MV-4-11 (cell line): Measurements from ENCODE around the gene TEAD3.
A peak's percentile ranks its signal among the peaks of the same experiment; 100 is the strongest.
"Not testable (repeated sequence)": the region's sequence is repeated elsewhere in the genome, so short reads cannot be mapped to it uniquely, and the experiment has no call there.

Experiments used
- DNase-seq: peaks from one replicate; lab custom pipeline; 2025; lab: John Stamatoyannopoulos, UW

The TEAD3 gene

DNA sequence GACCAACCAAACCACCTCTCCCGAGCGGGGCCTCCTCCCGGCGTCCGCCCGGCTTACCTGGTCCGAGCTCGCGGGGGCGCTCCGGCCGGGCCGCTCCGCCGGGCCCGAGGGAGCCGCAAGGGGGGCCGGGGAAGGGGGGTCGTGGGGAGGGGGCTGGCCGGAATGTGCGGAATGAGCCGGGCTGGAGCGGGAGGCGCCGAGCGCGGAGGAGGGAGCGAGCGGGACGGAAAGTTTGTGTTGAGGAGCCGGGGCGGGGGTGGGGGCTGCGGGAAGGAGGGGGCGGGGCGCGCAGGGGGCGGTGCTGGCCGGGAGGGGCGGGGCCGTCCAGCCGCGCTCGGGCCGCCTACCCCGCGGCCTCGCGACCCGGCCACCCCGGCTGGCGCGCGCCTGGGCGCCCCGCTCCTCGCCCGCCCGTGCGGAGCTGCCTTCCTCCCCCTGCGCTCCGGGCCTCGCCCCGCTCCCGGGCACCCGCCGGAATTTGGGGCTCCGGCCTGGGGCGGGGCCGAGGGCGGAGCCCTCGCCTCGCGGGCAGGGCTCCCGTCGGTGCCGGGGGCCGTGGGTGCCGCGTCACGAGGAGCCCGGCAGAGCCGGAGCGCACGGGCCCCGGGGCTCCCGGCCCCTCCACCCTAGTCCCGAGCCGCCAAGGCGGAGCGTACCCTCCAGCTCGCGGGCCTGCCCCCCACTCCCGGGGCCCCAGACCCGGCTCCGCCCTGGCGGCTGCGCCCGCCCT is at the start of gene TEAD3:
Gene TEAD3 (minus strand): TSS at position 239 of the 730 bp plus-strand sequence.
- DNase-seq = peak; percentile 47

DNA sequence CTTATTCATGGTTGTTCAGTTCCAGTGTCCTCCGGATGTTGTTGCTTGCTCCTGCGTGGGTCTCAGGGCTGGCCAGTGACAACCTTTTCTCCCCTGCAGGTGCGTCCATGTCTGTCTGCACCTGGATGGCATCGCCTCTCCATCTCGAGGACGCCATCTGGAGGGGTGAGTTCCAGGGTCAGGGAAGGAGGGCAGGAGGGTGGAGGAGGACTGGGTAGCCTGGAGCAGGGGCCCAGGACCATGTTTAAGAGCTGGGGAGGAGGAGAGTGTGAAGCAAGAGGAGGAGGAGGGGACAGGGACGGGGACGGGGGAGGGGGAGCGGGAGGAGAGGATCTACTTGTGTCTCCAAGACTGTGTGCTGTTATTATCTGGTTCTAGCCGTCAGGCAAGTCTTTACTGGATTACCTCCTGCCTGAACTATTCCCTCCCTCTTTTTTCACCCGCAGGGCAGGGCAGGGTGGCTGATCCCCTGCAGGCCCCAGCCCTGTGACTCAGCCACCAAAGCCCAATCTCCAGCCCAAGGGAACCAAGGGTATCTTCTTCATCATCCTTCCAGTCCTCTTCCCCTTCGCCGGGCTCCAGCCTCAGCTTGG is 48.0 kb upstream of the TEAD3 start:
- no peak for DNase-seq

DNA sequence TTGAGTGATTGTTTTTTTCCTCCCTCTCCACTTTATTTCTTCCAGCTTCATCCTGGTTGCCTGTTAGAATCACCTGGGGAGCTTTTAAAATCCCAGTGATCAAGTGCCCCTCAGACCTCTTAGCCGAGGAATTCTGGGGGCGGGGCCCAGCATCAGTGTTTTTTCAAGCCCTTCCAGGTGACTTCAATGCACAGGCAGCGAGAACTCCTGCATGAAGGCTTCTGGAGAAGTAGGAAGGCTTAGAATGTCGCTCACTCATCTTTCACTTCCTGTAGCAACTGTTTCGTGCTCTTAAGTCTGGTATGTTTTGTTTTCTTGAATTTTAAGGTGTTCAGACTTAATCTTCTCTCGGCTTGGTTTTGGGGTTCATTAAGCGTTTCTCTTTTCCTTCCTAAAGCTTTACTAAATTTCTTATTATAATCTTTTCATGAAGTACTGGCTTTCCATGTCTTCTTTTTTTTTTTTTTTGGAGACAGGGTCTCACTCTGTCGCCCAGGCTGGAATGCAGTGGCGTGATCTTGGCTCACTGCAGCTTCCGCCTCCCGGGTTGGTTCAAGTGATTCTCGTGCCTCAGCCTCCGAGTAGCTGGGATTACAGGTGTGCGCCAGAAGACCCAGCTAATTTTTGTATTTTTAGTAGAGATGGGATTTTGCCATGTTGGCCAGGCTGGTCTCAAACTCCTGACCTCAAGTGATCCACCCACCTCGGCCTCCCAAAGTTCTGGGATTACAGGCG is 46.7 kb upstream of the TEAD3 start:
- peak; percentile 44 for DNase-seq

DNA sequence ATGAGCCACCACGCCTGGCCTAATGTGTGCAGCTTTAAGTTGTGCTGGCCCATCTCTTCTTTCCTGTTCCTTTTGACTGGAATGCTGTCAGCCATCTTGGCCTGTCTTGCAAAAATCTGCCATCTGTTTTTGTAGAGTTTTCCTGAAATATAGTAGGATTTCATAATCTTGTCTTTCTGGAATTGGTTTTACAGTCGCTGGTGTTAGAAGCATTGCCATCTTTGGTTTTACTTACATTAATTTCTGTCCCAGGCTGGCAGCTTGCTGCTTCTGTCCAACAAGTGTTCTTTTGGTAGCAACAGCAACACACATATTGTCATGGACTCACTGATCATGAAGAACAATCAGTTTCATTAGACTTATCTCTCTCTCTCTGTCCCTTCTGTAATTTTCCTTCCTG is 45.0 kb upstream of the TEAD3 start:
- no peak for DNase-seq

DNA sequence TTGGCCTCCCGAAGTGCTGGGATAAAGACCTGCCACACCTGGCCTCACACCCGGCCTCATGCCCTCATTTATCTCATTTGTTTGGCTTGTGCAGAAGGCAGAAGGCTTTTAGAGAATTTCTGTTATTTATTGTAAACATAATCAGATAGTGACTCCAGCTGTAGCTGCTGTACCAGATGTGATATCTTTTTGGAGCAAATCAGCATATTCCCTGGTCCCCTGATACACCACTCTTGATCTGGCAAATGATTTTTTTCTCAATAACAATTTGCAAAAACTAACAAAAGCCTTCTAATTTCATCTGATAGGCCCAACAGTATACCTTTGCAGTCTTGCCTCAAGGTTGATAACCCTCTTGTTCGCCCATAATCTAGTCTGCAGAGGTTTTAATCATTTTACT is 42.3 kb upstream of the TEAD3 start:
- DNase-seq = no peak

DNA sequence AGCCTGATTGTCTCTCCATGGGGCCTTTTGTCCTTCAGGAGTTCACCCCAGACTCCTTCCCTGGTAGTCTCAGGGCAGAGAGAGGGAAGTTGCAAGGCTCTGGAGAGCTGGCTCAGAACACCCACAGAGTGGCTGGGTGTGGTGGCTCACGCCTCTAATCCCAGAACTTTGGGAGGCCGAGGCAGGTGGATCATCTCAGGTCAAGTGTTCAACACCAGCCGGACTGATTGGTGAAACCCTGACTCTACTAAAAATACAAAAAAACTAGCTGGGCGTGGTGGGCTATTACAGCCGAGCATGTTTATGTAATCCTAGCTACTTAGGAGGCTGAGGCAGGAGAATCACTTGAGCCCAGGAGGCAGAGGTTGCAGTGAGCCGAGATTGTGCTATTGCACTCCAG is 39.0 kb upstream of the TEAD3 start:
- DNase-seq = not testable (repeated sequence)

DNA sequence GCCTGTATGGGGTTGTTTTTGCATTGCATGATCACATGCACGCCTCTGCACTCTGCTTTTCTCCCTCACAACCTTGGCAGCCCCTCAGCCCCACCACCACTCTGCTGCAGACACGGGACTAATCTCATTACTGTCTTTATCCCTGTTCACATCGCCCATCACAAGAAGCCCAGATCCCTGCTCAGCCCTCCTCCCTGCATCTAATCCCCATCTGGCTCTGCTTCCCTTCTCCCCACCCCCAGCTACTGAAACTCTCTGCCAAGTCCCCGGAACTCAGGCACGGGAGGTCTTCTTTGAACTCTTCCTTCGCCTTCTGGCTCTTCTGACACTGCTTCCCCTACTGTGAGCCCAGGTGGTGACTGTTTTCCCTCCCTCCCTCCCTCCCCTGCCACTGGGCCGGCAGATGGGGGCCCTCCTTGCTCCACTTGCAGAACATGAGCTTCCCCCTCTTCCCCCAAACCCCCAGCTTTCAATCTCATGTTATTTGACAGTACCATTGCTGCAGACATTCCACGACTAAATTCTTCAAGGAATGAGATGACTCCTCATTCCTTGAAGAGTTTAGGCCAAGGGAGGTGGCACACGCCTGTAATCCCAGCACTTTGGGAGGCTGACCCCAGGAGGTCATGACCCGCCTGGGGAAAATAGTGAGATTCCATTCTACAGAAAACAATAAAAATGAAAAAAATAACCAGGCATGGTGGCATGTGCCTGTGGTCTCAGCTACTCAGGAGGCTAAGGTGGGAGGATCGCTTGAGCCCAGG is 37.7 kb upstream of the TEAD3 start:
- no peak for DNase-seq

DNA sequence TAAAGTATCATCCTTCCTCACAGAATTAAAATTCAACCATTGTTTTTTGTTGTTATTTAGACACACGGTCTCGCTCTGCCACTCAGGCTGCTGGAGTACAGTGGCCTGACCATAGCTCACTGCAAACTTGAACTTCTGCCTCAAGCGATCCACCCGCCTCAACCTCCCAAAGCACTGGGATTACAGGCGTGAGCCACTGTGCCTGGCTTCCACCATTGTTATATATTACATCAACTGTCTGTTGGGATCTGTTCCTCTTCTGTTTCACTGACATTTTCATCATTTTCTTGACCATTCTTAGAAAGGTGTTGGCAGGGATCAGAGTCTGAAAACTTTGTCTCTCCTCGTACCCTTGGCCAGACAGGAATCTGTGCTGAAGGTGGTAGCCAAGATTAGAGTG is 37.1 kb upstream of the TEAD3 start:
- DNase-seq = peak; percentile 10

DNA sequence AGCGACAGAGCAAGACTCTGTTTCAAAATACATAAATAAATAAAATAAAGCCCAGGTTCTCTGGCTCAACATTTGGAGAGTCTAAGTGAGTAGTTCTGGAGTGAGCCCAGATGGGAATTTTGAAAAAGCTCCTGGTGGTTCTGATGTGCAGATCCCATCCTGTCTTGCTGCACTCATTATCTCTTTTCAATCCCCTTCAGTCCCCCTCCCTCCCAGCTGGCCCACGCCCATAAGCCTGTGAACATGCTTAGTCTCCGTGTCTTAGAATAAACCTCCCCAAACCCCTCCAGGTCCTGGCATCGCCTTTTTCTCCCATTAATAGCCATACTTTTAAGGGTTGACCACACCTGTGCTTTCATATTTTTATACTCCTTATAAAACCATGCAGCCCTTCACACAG is 35.2 kb upstream of the TEAD3 start:
- no peak for DNase-seq

DNA sequence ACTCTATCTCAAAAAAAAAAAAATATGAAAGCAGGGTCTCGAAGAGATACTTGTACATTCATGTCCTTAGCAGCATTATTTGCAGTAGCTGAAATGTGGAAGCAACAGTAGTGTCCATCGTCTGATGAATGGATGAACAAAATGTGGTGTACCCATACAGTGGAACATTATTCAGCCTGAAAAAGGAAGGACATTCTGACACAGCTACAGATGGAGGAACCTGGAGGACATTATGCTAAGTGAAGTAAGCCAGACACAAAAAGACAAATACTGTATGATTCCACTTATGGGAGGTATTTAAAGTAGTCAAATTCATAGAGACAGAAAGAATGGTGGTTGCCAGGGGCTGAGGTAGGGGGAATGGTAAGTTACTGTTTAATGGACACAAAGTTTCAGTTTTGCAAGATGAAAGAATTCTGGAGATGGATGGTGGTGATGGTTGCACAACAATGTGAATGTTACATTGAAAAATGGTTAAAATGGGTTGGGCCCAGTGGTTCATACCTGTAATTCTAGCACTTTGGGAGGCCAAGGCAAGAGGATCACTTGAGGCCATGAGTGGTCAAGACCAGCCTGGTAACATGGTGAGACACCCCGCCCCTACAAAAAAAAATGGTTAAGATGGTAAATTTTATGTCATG is 27.6 kb upstream of the TEAD3 start:
- DNase-seq = no peak

DNA sequence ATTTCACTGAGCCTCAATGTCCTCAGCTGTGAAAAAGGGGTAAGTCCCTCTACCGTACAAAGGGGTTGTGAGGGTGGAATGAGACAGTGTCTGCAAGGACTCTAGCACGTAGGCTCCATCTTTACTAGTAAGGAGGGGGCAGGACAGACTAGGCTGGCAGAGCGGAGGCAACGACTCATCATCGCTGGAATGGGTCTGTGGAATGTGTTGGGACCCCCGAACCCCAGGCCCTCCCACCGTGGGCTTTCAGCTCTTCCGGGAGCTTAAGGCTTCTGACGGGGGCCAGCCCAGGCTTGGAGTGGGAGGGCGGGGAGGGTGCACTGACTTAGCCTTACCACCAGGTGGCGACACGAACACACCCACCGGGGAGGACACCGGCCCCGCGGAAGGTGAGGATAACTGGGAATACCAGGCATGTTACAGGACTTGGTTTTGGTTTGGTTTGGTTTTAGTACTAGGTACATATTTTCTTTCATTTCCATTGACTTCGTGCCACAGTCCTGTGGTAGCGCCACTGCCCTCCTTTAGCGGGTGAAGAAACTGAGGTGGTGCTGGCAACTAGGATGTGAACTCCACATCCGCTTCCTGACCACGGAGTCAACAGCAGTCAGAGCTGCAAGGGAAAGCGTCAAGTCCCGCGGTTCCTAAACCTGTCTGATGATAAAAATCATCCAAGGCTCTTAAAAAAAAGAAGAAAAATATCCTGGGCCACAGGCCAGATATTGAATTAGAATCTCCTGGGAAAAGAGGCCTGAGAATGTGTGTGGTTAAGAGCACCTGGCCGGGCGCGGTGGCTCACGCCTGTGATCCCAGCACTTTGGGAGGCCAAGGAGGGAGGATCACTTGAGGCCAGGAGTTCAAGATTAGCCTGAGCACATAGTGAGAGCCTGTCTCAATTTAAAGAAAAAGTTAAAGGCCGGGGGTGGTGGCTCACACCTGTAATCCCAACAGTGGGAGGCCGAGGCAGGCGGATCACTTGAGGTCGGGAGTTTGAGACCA is 26.1 kb upstream of the TEAD3 start:
- DNase-seq = peak; percentile 58

DNA sequence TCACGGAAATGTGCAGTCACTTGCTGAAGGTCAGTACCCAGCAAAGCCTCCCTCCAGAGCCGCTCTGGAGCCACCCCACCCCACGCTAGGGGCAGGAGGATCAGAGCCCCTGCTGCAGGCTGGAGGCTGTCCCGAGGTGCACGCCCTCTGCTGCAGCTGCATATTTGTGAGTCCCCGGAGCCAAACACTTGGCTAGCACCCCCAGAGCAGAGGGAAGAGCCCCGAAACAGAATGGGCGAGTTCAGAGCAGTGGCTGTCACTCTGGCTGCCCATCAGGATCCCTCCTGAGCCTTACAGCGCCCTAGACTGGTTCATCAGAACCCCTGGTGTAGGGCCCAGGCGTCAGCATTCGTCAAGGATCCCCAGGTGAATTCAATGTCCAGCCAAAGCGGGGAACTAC is 25.3 kb upstream of the TEAD3 start:
- DNase-seq = no peak

DNA sequence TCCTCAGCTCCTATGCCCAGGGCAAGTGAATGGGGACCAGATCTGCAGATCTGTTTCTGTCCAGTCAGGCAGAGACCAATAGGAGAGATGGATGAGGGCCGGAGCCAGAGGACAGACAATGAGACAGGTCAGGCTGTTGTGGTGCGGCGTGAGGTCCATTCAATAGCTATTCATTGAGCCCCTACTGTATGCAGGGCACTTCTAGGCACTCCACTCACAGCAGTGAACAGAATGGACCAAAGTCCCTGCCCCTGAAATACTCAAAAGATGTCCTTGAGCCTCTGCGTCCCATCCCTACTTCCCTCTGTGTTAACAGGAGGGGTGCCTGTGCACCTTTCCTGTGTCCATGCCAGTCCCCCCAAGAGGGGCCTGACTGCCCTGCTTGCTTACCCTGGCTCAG is 24.4 kb upstream of the TEAD3 start:
- DNase-seq = no peak

DNA sequence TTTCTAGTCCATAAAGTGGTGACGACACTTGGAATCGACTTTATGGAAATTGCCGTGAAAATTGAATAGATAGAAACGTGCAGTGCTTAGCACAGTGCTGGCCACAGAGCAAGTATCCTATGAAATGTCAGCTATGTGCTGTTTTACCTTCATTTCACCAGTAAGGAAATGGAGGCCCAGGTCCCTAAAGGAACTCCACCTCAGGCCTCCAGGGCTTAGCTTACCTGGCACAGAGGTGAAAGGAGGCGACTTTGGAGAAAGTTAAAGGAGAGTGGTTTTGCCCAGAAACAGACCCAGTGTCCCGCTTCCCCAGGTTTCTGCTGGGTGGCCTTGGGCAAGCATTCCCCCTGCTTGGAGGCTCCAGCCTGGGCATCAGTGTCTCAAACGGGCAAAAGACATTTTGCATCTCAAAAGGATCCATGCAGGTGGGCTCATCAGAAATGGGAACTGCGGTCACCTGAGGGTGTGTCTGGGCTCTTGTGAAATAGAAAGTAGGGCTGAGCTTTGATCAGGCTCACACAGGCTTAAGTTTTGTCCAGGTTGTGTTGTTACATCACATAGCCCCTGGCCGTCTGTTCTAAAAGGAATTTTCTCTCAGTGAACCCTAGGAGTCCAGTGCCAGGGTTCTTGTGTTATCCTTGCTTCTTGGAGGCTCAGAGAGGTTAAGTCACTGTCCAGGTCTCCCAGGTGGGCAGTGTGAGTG is 22.6 kb upstream of the TEAD3 start:
- DNase-seq = no peak

DNA sequence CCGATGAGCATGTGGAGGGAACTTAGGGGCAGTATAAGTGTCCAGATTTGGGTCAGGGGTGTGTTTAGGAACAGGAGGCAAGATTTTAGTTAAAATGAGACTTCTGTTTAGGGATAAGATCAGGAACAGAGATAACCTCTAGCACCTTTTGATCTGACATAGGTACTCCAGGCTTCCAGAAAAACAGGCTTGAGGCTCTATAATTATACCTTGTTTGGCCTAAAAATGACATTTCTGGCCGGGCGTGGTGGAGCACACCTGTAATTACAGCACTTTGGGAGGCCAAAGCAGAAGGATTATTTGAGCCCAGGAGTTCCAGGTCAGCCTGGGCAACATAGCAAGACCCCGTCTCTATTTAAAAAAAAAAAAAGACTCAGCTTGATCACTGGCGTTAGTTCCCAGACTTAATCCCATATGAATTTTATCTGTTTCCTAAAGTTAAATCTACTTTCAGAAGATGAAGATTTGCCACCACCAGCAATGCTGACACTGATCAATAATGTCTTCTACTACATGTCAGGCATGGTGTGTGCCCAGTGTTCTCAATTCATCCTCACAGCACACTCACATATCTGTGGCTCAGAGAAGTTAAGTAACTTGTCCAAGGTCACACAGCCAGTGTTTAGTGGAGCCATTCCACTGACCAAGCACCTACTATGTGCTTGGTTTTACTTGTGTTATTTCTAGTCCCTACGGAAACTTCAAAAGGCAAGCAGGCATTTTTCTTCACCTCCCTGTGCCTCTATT is 21.9 kb upstream of the TEAD3 start:
- no peak for DNase-seq

DNA sequence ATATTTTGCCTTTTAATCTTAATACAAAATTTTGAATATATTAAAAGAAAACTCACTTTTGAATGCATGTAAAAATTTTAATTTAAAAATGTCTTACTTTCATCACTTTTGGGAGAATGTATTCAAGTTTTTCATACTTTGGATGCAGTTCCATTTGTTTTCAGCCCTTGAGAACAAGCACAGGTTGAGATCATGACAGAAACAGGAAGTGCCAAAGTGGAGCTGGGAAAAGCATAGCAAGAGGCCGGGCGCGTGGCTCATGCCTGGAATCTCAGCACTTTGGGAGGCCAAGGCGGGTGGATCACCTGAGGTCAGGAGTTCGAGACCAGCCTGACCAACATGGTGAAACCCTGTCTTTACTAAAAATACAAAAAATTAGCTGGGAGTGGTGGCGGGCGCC is 21.1 kb upstream of the TEAD3 start:
- DNase-seq = not testable (repeated sequence)

DNA sequence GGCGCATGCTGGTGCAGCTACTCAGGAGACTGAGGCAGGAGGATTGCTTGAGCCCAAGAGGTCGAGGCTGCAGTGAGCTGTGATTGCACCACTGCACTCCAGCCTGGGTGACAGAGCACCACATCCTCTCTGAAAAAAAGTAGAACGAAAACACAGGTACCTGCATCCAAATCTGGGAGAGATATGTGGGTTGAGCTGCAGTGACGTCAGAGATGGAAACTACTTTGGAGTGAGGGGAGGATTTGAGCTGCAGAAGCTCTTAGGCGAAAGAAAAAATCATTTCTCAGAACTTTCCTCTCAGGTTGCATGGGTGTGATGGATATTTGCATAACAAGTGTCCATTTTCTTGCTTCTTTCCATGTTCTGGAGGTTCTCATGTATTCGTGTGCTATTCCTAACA is 19.8 kb upstream of the TEAD3 start:
- no peak for DNase-seq

DNA sequence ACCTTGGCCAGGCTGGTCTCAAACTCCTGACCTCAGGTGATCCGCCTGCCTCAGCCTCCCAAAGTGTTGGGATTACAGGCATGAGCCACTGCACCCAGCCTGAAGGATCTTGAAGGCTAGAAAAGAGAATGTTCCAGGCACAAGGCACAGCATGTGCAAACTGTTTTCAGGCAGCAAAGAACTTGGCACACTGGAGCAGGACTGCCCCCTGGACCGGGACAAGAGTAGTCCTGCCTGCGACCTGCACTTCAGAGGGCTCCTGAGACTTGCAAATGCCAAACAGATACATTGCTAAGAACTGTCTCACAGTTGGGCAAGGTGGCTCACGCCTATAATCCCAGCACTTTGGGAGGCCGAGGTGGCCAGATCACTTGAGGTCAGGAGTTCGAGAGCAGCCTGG is 19.1 kb upstream of the TEAD3 start:
- DNase-seq = not testable (repeated sequence)

DNA sequence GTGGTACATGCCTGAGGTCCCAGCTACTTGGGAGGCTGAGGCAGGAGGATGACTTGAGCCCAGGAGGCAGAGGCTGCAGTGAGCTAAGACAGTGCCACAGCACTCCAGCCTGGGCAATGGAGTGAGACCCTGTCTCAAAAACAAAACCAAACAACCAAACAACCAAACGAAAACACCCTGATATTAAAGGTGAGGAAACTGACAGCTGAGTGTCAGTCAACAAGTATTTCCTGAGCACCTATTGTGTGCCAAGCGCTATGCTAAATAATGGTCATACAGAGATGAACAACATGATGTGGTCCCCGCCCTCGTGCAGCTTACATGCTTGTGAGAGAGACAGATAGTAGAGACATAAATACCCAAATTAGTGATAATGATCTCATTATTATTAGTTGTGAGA is 17.7 kb upstream of the TEAD3 start:
- DNase-seq = no peak
